SK-N-SH (cell line): ENCODE results near the gene OR2T27. TPM values are rescaled to one million over a fixed set of nuclear protein-coding genes. Genes with fewer than 3 reads are reported as not detected.

ENCODE experiments used
- CTCF ChIA-PET: fragments of 300-600, 350-600 bp; formaldehyde crosslinking; extraction: SDS; loops from one replicate; lab custom pipeline; 2021; lab: Yijun Ruan, JAX
- POLR2A ChIA-PET: fragments of 350-600 bp; sonication (Branson Sonifier 250); formaldehyde crosslinking; extraction: SDS; loops from one replicate; lab custom pipeline; 2020; ENCODE audit warnings: antibody characterized with exemption, inconsistent platforms; lab: Yijun Ruan, JAX
- DNase-seq: peaks from one replicate; pipeline ENCODE4 v3.0.0; 2012
- H2AFZ ChIP-seq: fragments of 200-600 bp; sonication (generic); 2 replicates; pipeline ENCODE4 v1.8.1; 2016; ENCODE audit warnings: antibody characterized with exemption, mild to moderate bottlenecking, low read depth
- H3F3A ChIP-seq: fragments of 200-600 bp; sonication (generic); replicated peaks from 2 replicates; pipeline ENCODE3; 2016; ENCODE audit warnings: antibody characterized with exemption, mild to moderate bottlenecking; ENCODE audit not compliant: insufficient read depth
- H3K27ac ChIP-seq, 2 experiments: fragments of 200-500 bp in 1 of 2; fragments of 200-600 bp in 1 of 2; sonication (Bioruptor generic) in 1 of 2; sonication (generic), shearing (Covaris generic) in 1 of 2; 2 replicates each; pipeline versions ENCODE4 v1.5.1 to v1.6.1; 2014 to 2016; ENCODE audit warnings: low read depth in 2 of 2, inconsistent platforms in 1 of 2, low read length in 1 of 2, mild to moderate bottlenecking in 1 of 2, mixed read lengths in 1 of 2
- H3K27me3 ChIP-seq: fragments of 200-600 bp; sonication (generic), shearing (Covaris generic); 2 replicates; pipeline ENCODE4 v1.6.1; 2016; ENCODE audit warnings: mixed run types; ENCODE audit not compliant: insufficient read depth
- H3K36me3 ChIP-seq, 2 experiments: fragments of 200-500 bp in 1 of 2; fragments of 200-600 bp in 1 of 2; sonication (Bioruptor generic) in 1 of 2; sonication (generic) in 1 of 2; replicated peaks in 1 of 2; 2 replicates each; pipeline versions ENCODE3 to v1.5.1; 2014 to 2016; ENCODE audit warnings: low read length in 1 of 2, mild to moderate bottlenecking in 1 of 2; ENCODE audit not compliant: insufficient read depth in 2 of 2, control insufficient read depth in 1 of 2
- H3K4me1 ChIP-seq, 2 experiments: fragments of 200-500 bp in 1 of 2; fragments of 200-600 bp in 1 of 2; sonication (Bioruptor generic) in 1 of 2; sonication (generic), shearing (Covaris generic) in 1 of 2; 2 replicates each; pipeline versions ENCODE4 v1.5.1 to v1.6.1; 2014 to 2016; ENCODE audit warnings: low read depth in 1 of 2, low read length in 1 of 2, mixed run types in 1 of 2; ENCODE audit not compliant: insufficient read depth in 2 of 2, control insufficient read depth in 1 of 2
- H3K4me2 ChIP-seq: fragments of 200-600 bp; sonication (generic), shearing (Covaris generic); 2 replicates; pipeline ENCODE4 v1.6.1; 2017; ENCODE audit warnings: mixed run types
- H3K4me3 ChIP-seq, 2 experiments: fragments of 200-500 bp in 1 of 2; fragments of 200-600 bp in 1 of 2; sonication (Bioruptor generic) in 1 of 2; sonication (generic), shearing (Covaris generic) in 1 of 2; 2 replicates each; pipeline versions ENCODE4 v1.5.1 to v1.8.1; 2014 to 2016; ENCODE audit warnings: low read depth in 2 of 2, inconsistent platforms in 1 of 2, low read length in 1 of 2, mild to moderate bottlenecking in 1 of 2, mixed read lengths in 1 of 2, moderate library complexity in 1 of 2
- H3K79me2 ChIP-seq: fragments of 200-600 bp; sonication (generic); 2 replicates; pipeline ENCODE4 v1.8.1; 2017; ENCODE audit warnings: mild to moderate bottlenecking; ENCODE audit not compliant: insufficient read depth
- H3K9ac ChIP-seq: fragments of 200-600 bp; sonication (generic); 2 replicates; pipeline ENCODE4 v1.6.1; 2017; ENCODE audit warnings: mixed run types
- H3K9me2 ChIP-seq: fragments of 200-600 bp; sonication (generic); 2 replicates; pipeline ENCODE4 v1.6.1; 2017; ENCODE audit warnings: mixed run types
- H3K9me3 ChIP-seq: fragments of 200-600 bp; sonication (generic); 2 replicates; pipeline ENCODE4 v1.6.1; 2017; ENCODE audit warnings: mixed run types, mild to moderate bottlenecking, moderate library complexity
- H4K20me1 ChIP-seq: fragments of 200-600 bp; sonication (generic); 2 replicates; pipeline ENCODE4 v1.6.1; 2017; ENCODE audit warnings: mild to moderate bottlenecking, mixed run types; ENCODE audit not compliant: insufficient read depth
- CTCF ChIP-seq: fragments of 200-600 bp; sonication (generic); IDR thresholded peaks from 2 replicates; pipeline ENCODE4 v1.6.1; 2017; ENCODE audit warnings: antibody characterized with exemption, mild to moderate bottlenecking, moderate library complexity
- EP300 ChIP-seq, 2 experiments: IDR thresholded peaks; 2 replicates each; pipeline versions ENCODE4 v1.4.0 to v1.6.1; 2012; ENCODE audit warnings: borderline replicate concordance in 1 of 2, low read depth in 1 of 2, low read length in 1 of 2
- RAD21 ChIP-seq: IDR thresholded peaks from 2 replicates; pipeline ENCODE4 v1.6.1; 2012; ENCODE audit warnings: mild to moderate bottlenecking, low read length
- RXRA ChIP-seq: IDR thresholded peaks from 2 replicates; pipeline ENCODE4 v1.4.0; 2012; ENCODE audit warnings: low read depth, mild to moderate bottlenecking, borderline replicate concordance
- SMC3 ChIP-seq: IDR thresholded peaks from 2 replicates; pipeline ENCODE4 v1.6.1; 2012; ENCODE audit warnings: low read depth, low read length, improper control_type of control experiment
- WGBS: methylation state at CpG from one replicate; pipeline ENCODE4 v1.1.6; 2017; ENCODE audit warnings: low lambda C conversion rate; 5-methylcytosine and 5-hydroxymethylcytosine counted together
- polyA plus RNA-seq, 3 experiments: library from polyadenylated mRNA; depleted of rRNA; stranded (reverse); fragments of >200 nt; gene quantifications; 2 replicates each; pipeline ENCODE4 v1.2.3, GENCODE V29; 2012
- TF ChIP-seq, protein P1 (sequence below): IDR thresholded peaks from 2 replicates; pipeline ENCODE4 v1.4.0; 2012; ENCODE audit warnings: low read depth, borderline replicate concordance

OR2T27 gene
- polyA plus RNA-seq, 1 of the 3 experiments (the other 2 are of a cell fraction): not detected

GRCh38 chr1:248622570-248623001 is 32.7 kb downstream of the OR2T27 start:
- peaks cover 4% of the 10 kb centered on the region; the same call in 1 of the 2 replicates for H3K27me3 ChIP-seq
- 17% methylated on average over 4 of the region's 4 CpGs for WGBS
- no peak overlapping the region for H3K4me3 ChIP-seq
- POLR2A ChIA-PET: no interaction called here
- peak; percentile 35 for DNase-seq
- H3K9ac ChIP-seq: no peak overlapping the region
- no peaks in the 10 kb centered on the region for H3F3A ChIP-seq
- H2AFZ ChIP-seq: no peak overlapping the region
- H3K36me3 ChIP-seq: no peaks in the 10 kb centered on the region
- H3K4me1 ChIP-seq: no peaks in the 10 kb centered on the region
- CTCF ChIA-PET: interaction anchor here (0.9 to 9.2 kb wide), 9 partner anchors 8 to 200 kb away, joined by 3 to 122 read pairs (median 6); no protein-coding TSS in a partner anchor
- TF ChIP-seq SMC3: peak; percentile 60
- TF ChIP-seq, protein P1, sequence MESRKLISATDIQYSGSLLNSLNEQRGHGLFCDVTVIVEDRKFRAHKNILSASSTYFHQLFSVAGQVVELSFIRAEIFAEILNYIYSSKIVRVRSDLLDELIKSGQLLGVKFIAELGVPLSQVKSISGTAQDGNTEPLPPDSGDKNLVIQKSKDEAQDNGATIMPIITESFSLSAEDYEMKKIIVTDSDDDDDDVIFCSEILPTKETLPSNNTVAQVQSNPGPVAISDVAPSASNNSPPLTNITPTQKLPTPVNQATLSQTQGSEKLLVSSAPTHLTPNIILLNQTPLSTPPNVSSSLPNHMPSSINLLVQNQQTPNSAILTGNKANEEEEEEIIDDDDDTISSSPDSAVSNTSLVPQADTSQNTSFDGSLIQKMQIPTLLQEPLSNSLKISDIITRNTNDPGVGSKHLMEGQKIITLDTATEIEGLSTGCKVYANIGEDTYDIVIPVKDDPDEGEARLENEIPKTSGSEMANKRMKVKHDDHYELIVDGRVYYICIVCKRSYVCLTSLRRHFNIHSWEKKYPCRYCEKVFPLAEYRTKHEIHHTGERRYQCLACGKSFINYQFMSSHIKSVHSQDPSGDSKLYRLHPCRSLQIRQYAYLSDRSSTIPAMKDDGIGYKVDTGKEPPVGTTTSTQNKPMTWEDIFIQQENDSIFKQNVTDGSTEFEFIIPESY: no peak
- TF ChIP-seq CTCF: peak; percentile 69
- TF ChIP-seq EP300 (IDR thresholded peaks at IDR 0.05; ENCODE audit: borderline replicate concordance in 1 of 2, low read depth in 1 of 2, low read length in 1 of 2): no peak
- TF ChIP-seq RAD21: peak; percentile 65
- no peaks in the 10 kb centered on the region for H3K9me3 ChIP-seq
- H3K27ac ChIP-seq: no peak overlapping the region
- H3K4me2 ChIP-seq: no peak overlapping the region
- H3K79me2 ChIP-seq: no peaks in the 10 kb centered on the region
- H3K9me2 ChIP-seq: no peaks in the 10 kb centered on the region
- H4K20me1 ChIP-seq: no peaks in the 10 kb centered on the region

DNA sequence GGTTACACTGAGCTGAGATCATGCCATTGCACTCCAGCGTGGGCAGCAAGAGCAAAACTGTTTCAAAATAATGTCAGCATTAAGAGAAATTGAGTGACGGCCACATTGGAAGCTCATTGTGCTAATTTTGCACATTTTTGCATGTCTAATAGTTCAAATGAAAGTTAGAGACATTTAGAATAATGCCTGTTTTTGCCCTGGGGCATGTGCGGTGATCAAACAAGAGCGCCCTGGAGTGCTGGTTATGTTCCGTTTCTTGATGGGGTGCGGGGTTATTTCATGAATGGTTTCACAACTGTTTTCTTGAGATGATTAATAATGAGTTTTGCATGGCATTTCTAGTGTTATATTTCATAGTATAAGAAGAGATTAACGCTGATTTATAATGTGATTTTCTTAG is 33.6 kb downstream of the OR2T27 start:
- Histone ChIP-seq H2AFZ (no peak overlapping the region), H4K20me1 (no peaks in the 10 kb centered on the region), H3K9ac (no peak overlapping the region), H3K27me3 (peaks cover 4% of the 10 kb centered on the region; the same call in 1 of the 2 replicates), H3K27ac (no peak overlapping the region), H3K4me1 (no peaks in the 10 kb centered on the region), H3K4me3 (no peak overlapping the region), H3K79me2 (no peaks in the 10 kb centered on the region), H3K9me3 (no peaks in the 10 kb centered on the region), H3K4me2 (no peak overlapping the region), H3K9me2 (no peaks in the 10 kb centered on the region), H3F3A (no peaks in the 10 kb centered on the region), H3K36me3 (no peaks in the 10 kb centered on the region)
- ChIA-PET POLR2A (no interaction called here), CTCF (interaction anchor here (0.9 to 9.2 kb wide), 6 partner anchors 8 to 186 kb away, joined by 3 to 122 read pairs (median 8); no protein-coding TSS in a partner anchor)
- 2% methylated on average over 7 of the region's 7 CpGs for WGBS
- no peak for DNase-seq
- TF ChIP-seq RXRA: no peak
